Activated CD4-positive, alpha-beta T cell treated with anti-CD3 and anti-CD28 coated beads for 1 hour (primary cell): ENCODE measurements around the gene CNN3.

Source experiments
- DNase-seq: peaks from one replicate; pipeline ENCODE4 v3.0.0-alpha.2; 2020

The CNN3 gene

GRCh38 chr1:94926915-94927404 lies at the start of gene CNN3:
TSS of gene CNN3 (minus strand) at chr1:94927110. CDS start at chr1:94926894, 216 bp downstream.
- peak; percentile 61 for DNase-seq

DNA sequence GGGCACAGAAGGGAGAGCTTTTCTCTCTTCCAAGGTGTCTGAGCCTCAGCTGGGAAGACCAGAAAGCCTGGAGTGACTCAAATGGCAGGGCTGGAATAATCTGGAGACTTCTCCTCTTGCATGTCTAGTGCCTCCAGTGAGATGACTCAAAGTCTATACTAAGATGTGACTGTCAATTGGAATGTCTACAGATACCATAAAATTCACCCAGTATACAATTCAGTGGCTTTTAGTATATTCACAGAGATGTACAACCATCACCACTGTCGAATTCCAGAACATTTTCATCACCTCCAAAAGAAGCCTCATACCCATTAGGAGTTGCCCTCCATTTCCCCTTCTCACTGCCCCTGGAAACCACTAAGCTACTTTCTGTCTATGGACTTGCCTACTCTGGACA lies 47.9 kb upstream of the CNN3 start:
- DNase-seq, result no peak

GRCh38 chr1:94974241-94974640 lies 47.3 kb upstream of the CNN3 start:
- DNase-seq, result no peak

- no peak for DNase-seq
These were observed 46.5 kb upstream of the CNN3 start for GRCh38 chr1:94973309-94973922.

DNA sequence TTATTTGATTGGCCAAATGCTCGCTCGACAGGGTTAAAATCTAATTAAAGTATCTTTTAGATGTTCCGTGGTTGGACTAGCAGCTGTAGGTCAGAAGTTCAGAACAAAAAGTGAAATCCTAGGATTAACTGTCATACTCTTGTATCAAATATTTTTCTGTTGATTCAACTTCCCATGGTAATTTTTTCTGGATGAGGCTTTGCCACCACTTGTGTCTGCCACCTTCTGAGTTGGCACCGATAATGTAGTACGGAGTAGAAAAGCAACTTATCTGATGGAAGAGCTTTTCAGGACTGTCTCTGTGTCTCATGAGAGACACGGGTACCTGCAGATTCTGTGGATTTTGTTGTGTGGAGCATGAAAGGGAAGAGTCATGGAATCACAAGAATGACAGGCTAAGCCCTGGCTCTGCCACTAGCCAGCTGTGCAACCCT lies 44.6 kb upstream of the CNN3 start:
- DNase-seq, result no peak

DNA sequence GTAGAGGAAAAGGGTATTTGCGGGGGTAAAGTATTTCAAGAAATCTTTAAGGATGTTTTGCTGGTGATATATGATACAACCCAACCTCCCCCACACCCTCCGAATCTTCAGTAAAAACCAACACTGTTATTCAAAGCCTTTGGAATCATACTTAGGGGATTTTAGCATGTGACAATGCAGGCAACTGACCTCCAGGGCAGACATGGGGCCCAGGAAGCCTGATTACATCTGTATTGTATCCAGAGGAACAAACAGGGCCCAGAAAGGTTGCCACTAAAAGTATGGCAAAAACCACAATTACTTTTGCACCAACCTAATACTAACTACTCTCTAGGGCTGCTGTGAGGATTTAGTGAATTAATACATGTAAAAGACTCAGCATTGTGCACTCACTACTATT lies 43.9 kb upstream of the CNN3 start:
- no peak for DNase-seq

DNA sequence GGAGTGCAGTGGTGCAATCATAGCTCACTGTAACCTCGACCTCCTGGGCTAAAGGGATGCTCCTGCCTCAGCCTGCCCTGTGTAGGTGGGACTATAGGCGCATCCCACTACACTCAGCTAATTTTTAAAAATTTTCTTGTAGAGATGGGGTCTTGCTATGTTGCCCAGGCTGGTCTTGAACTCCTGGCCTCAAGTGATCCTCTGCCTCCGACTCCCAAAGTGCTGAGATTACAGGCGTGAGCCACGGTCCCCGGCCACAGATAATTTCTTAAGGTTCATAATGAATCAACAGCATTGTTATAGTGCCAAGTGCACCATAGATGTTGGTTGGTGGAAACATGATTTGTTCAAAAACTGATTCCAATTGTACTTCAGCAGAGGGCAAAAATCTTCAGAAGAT lies 42.2 kb upstream of the CNN3 start:
- no peak for DNase-seq

DNA sequence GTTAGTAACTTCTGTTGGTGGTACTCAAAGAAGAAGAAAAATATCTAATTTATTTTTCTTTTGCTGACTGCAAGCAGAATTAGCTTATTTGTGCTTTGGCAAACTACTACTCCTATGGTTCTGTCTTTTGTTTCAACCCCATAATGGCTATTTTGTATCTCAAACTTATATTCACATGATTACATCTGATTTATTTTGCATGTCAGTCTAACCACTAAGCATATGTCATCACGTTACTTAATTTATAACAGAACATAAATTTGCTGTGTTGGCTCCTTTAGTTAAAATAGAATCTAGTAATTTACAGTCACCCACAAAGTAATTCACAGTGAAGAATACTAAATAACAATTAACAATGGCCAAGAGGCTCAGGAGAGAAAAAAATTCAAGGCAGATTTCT lies 39.1 kb upstream of the CNN3 start:
- DNase-seq, result no peak

- DNase-seq, result no peak
These were observed 37.0 kb upstream of the CNN3 start for GRCh38 chr1:94963864-94964263.

DNA sequence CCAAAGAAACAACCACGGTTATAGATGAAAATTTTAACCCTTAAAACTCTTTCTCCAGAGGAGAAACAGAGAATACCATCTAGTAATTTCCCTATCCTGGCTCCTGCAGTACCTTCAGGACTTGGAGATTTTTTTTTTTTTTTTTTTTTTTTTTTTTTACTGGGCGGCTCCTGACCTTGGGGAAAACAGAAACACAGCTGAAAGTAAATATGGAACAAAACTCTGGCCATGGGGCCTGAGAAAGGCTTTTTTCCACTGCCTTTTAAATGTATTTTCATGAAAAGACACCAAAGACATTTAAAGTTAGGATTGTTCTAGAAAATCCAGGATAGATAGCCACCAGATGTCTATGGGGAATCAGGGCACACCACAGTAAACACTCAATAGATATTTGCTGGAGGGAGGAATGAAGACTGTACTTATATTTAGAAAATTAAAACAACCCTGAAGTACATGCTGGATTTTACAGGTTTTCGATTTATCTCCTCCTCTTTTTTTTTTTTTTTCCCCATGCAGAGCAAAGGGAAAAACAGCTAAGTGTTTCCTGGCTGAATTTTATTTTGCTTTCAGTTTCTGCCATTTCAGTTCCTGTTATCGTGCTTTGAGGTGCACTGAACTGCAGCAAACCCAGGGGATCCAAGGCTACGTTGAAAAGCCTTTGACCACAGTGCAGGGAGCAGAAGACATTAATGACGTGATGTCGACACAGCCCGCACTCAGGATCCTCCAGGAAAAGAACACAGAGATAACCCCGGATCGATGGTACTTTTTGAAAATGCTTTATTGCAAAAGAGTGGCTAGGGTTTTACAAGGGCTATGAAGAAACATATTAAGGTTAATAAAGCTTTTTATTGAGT lies 35.7 kb upstream of the CNN3 start:
- no peak for DNase-seq

- DNase-seq, result no peak
These were observed 35.1 kb upstream of the CNN3 start for GRCh38 chr1:94961988-94962387.

DNA sequence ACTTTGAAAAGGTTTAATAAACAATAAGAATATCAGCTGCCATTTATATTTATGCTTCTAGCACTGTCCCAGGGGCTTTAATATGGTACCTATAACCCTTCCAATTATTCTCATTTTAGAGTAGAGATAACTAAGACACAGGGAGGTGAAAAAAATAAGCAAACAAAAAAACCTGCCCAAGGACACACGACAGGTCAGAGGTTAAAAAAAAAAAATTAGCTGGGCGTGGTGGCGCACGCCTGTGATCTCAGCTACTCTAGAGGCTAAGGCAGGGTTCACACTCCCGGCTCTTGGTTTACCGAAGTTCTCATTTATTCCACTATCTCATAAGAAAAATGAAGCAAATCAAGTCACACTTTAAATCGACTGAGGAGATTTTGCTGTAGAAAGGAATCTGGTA lies 34.7 kb upstream of the CNN3 start:
- DNase-seq, result no peak

- DNase-seq, result no peak
These were observed 31.2 kb upstream of the CNN3 start for GRCh38 chr1:94958081-94958480.

GRCh38 chr1:94955767-94956632 lies 29.1 kb upstream of the CNN3 start:
- no peak for DNase-seq

DNA sequence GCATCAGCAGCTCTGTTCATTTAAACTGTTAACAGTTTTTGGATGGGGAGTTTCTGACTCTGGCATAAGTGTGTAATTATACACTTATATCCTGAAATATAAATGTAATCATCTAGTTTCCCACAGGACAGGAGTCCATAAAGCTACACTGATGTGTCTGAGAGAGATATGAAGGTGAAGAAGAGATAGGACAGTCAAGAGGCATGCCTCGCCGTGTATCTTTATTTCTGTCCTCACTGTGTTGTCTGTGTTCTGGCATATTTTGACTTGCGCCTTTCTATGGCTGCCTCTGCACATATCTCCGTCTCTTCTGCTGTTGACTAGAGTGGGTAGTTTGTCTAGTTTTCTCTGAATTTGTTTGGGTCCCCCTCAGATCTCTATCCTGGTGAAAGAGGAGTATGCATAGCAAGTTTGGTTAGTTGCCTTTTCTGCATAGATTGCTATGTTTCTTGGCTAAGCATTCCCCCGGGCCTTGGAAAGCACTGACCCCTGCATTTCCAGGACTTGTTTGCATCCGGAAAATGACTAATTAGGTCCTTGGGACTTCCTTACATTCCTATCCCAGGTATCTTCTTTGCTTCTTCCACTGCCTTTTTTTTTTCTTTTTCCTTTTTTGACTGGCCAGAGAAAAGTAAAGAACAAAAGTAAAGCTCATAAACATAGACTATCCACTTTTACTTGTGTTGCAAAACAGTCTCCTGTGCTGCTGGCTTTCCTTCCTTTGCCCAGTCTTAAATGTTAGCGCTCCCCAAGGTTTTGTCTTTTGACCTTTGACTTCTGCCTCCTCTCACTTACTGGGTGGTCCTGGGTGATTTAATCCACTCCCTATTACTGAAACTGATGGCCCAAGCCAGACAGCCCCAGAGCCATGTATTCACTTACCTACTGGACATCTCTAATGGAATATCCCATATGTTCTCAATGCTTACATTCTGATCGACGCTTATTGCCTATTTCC lies 27.6 kb upstream of the CNN3 start:
- no peak for DNase-seq

DNA sequence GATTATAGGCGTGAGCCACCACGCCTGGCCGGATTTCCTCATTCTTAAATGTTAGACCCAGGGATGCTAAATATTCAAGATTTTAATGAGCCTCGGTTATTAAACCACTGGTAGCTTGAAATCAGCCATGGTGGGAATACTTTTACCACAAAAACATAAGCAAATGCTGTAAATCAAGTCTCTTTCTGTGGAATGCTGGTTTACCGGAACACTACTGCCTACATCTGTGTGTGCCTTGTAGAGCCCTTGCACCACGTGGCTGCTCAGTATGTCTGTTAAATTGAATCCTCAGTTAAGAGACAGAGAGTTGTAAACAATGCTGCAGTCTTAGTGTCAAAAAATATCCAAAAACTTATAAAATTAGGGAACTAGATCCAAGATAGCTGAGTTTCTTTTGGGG lies 26.8 kb upstream of the CNN3 start:
- DNase-seq, result no peak

GRCh38 chr1:94953107-94953506 lies 26.2 kb upstream of the CNN3 start:
- DNase-seq, result no peak

GRCh38 chr1:94952539-94952938 lies 25.6 kb upstream of the CNN3 start:
- no peak for DNase-seq

GRCh38 chr1:94951509-94952208 lies 24.7 kb upstream of the CNN3 start:
- DNase-seq, result no peak

GRCh38 chr1:94951046-94951445 lies 24.1 kb upstream of the CNN3 start:
- DNase-seq, result no peak
